Activated gamma-delta T cell treated with anti-CD3 and anti-CD28 coated beads, Interleukin-2, amount 50 U/mL, for 16 hours (primary cell): ENCODE results near the gene CYTH1.

ENCODE experiments used
- DNase-seq: peaks from one replicate; pipeline ENCODE4 v3.0.0-alpha.2; 2020; ENCODE audit warnings: low read depth

CYTH1 gene

GRCh38 chr17:78715000-78715771 lies 66.9 kb downstream of the CYTH1 start:
- no peak for DNase-seq

DNA sequence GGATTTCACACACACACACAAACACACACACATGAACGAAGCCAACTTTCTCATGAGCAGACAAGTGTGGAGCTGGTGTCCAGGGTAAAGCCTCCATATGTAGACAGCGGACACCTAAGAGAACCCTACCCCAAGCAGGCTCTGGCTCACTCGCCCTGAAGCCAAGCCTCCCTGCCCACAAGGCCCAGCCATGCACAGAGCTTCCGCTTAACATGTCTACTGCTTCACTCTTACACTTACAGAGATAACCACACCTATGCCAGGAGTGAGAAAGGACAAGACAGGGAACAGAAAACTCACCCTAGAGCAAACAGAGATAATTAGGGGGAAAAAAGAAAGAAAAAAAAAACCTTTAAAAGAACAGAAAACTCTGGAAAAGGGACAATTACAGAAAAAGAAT lies 67.5 kb downstream of the CYTH1 start:
- no peak for DNase-seq

DNA sequence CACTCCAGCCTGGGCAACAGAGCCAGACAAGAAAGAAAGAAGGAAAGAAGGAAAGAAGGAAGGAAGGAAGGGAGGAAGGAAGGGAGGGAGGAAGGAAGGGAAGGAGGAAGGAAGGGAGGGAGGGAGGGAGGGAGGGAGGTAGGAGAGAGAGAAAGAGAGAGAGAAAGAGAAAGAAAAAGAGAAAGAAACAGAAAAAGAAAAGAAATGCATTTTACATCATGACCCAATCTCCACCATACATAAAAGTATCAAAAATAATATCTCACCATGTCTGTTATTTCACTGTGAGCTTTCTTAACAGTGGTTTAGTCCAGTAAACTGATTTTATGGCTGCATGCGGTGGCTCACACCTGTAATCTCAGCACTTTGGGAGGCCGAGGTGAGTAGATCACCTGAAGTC lies 70.0 kb downstream of the CYTH1 start:
- DNase-seq, result no peak

DNA sequence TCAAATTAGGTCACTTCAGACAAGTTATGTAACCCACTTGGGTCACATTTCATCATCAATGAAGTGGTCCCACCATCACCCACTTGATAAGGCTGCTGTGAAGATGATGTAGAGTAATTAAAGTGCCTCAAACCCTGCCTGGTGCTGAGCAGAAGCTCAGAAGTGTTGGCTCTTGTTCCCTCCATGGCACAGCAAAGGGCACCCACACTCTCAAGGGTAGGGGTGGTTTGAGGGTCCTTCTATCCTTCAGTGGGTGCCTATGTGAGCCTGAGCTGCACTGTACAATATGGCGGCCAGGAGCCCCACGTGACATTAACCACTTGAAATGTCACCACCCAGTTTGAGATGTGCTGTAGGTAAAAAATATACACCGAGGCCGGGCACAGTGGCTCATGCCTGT lies 71.5 kb downstream of the CYTH1 start:
- DNase-seq, result no peak

DNA sequence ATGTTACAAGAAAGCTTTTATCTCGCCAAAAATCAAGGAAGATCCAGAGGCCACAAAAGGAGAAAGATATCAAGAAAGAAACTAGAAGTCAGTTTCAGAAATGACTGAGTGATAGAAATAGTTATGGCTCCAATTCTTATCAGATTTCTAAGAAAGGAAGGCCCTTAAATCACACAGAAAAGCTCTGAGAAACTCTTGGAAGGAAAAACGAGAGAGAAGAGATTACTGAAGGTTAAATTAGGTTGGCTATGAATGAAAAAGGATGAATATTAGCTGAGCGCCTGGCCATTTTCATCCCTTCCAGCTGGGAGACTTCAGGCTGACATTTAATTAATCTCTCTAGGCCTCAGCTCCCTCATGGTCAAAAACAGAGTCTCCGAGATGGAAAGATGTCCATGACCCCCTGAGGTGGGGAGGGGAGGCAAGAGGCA lies 72.3 kb downstream of the CYTH1 start:
- DNase-seq, result no peak

DNA sequence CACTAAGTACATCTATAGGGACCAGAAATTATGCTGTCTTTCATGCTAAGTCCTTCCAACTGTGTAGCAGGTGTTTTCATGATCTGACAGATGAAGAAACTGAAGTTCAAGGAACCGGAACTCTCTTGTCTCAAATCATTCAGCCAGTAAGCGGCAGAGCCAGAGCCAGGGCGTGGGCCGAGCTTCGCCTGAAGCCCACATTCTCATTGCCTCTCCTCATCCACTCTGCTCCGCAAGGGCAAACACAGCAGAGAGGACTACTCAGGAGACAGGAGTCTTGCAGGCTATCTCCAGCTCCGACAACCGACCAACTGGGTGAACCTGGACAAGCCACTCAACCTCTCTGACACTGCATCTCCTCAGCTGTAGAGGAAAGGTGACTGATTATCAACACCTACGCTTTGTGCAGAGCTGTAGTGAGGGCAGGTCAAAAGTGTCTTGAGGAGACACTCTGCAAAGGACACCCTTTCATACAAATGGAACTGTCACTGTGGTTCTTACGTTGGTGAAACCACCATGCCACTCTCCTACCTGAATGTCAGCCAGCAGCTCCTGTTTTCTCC lies 72.9 kb downstream of the CYTH1 start:
- DNase-seq, result no peak

DNA sequence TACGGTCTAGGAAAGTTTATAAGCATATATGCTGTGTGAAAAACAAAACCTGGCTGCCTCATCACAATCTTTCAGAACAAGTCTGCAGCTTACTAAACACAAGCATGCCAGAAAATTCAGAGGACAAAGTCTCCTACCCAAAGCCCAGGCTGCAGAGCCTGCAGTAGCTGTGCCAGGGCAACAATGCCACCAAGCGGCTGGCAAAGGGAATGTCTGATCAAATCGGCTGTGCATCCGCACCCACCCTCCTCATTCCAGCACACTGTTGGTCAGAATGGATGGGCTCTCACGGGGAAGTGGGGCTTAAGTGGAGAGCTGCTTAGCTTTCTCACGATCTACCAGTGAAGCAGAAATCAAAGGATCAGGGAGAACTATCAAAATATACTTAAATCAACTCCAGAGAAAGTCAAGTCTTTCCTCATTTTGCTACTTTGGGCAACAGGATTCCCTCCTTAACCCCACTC lies 73.5 kb downstream of the CYTH1 start:
- peak; percentile 25 for DNase-seq

GRCh38 chr17:78707923-78708322 lies 74.2 kb downstream of the CYTH1 start:
- DNase-seq, result no peak

- no peak for DNase-seq
These were observed 75.1 kb downstream of the CYTH1 start for GRCh38 chr17:78707016-78707415.

GRCh38 chr17:78706271-78706915 lies 75.7 kb downstream of the CYTH1 start:
- no peak for DNase-seq

DNA sequence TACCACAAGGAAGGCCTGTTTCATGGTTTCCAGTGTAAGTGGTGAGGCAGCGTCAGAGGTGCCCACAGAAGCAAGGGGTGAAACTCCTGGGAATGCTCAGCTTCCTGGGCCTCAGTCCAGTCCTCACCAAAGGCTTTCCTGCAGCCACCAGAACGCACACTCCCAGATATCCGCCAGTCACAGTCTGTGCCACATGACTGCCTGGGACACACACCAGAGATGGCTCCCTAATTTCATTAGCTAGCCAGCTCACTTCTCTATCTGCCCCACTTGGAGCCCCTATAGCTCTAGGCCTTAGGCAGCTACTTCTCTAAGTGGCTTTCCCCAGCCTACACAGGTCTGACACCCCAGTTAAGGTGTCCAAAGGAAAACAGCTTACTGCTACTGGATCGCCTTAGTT lies 77.0 kb downstream of the CYTH1 start:
- no peak for DNase-seq

- no peak for DNase-seq
These were observed 77.5 kb downstream of the CYTH1 start for GRCh38 chr17:78704594-78704993.

GRCh38 chr17:78697554-78698343 lies 84.3 kb downstream of the CYTH1 start:
- no peak for DNase-seq

GRCh38 chr17:78697122-78697521 lies 85.0 kb downstream of the CYTH1 start:
- no peak for DNase-seq

- DNase-seq, result no peak
These were observed 85.8 kb downstream of the CYTH1 start for GRCh38 chr17:78696016-78696982.

DNA sequence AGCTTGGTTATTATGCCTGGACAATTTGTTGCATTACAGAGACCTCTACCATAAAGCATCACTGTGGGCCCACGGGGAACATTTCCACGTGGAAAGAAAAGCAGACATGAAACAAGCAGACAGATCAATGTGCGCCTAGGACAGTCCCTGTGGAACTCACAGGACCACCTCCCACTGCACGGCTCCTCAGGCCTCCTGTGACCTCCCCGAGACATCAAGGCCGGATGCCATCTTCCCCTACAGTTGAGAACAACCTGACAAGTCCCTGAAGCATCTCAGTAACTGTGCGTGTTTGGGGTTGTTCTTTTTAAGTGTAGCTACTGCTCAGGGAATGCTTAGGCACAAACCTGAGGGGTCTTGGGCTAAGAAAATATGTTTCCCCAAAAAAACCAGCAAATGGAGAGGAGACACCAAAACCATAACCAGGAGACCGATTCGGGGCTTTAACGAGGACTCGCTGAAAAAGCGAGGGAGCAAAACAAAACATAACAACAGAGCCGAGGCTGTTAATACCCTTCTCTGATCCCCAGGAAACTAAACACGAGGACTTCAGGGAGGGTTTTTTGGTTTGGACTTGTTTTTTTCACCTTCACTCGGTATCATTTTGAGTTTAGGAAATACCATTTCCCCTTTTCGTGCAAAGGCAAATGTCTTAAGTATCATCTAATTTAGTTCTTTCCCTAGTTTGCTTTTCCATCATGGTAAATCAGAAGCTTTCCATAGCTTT lies 87.1 kb downstream of the CYTH1 start:
- no peak for DNase-seq

DNA sequence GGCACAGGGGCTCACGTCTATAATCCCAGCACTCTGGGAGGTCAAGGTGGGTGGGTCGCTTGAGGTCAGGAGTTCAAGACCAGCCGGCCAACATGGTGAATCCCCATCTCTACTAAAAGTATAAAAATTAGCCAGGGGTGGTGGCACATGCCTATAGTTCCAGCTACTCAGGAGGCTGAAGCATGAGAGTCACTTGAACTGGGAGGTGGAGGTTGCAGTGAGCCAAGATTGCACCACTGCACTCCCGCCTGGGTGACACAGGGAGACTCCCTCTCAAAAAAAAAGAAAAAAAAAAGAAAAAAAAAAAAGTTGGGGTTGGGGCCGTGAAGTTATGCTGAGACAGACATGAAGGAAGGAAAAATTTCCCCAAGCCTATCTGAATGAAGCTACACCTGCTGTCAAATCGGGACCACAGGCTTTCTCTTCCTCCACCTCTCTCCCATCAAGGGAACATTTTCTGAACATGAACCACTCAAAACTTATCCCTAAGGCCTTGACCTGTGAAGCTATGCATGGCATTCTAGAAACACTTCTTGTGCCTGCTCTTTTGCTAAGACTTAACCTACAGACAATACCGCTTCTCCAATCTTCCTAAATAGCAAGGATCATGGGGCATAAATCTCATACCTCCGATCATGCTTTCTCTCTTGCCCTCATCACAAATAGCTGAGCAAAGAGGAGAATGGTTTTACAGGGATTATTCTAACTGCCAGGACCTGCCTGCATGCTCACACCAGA lies 88.6 kb downstream of the CYTH1 start:
- no peak for DNase-seq

- DNase-seq, result no peak
These were observed 89.5 kb downstream of the CYTH1 start for GRCh38 chr17:78692460-78693010.

DNA sequence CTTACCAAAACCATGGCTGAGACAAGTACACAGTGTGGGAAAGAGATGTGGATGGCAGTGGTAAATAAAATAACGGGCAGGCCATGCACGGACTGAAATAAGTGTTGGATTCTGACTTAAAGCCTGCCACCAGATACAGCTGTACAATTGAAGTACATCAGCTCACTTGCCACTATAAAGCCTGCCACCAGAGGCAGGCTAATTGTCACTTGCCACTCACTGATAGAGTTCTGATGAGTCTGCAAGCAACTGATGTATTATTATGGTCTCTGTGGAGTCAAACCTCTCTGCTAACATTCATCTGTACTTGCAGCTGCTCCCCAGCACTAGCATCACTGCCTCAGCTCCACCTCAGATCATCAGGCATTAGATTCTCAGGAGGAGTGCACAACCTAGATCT lies 93.0 kb downstream of the CYTH1 start:
- DNase-seq, result no peak

GRCh38 chr17:78687944-78688343 lies 94.1 kb downstream of the CYTH1 start:
- DNase-seq, result no peak
